DOHH2 (cell line): ENCODE data around the gene PI4K2A.
"Not testable (repeated sequence)": the region's sequence is repeated elsewhere in the genome, so short reads cannot be mapped to it uniquely, and the experiment has no call there.

Experiments used
- H3F3A ChIP-seq: fragments of 200-600 bp; sonication (generic), shearing (Covaris generic); 2 replicates; pipeline ENCODE4 v1.6.0; 2016; ENCODE audit warnings: antibody characterized with exemption, mild to moderate bottlenecking; ENCODE audit not compliant: control insufficient read depth, insufficient read depth
- H3K27ac ChIP-seq: fragments of 200-600 bp; sonication (generic); 2 replicates; pipeline ENCODE4 v1.5.1; 2014; ENCODE audit warnings: low read depth, mild to moderate bottlenecking, low read length, moderate library complexity
- H3K27me3 ChIP-seq: fragments of 200-600 bp; sonication (generic); 2 replicates; pipeline ENCODE4 v1.6.1; 2014; ENCODE audit warnings: mild to moderate bottlenecking, low read length, mixed read lengths; ENCODE audit not compliant: control insufficient read depth
- H3K36me3 ChIP-seq: fragments of 200-600 bp; sonication (generic); 2 replicates; pipeline ENCODE4 v1.6.1; 2014; ENCODE audit warnings: mild to moderate bottlenecking, low read length, moderate library complexity, mixed read lengths; ENCODE audit not compliant: control insufficient read depth
- H3K4me1 ChIP-seq: fragments of 200-600 bp; sonication (generic); 2 replicates; pipeline ENCODE4 v1.6.1; 2014; ENCODE audit warnings: mild to moderate bottlenecking, low read length, mixed read lengths; ENCODE audit not compliant: control insufficient read depth
- H3K4me2 ChIP-seq: fragments of 200-600 bp; sonication (generic); 2 replicates; pipeline ENCODE4 v1.6.0; 2014; ENCODE audit warnings: mild to moderate bottlenecking, low read length, moderate library complexity
- H3K4me3 ChIP-seq: fragments of 200-600 bp; sonication (generic); 2 replicates; pipeline ENCODE4 v1.5.1; 2014; ENCODE audit warnings: mild to moderate bottlenecking, low read length, mixed read lengths
- H3K79me2 ChIP-seq: fragments of 200-600 bp; sonication (generic); 2 replicates; pipeline ENCODE4 v1.6.1; 2014; ENCODE audit warnings: mild to moderate bottlenecking, low read length, mixed read lengths; ENCODE audit not compliant: control insufficient read depth
- H3K9me2 ChIP-seq: fragments of 200-600 bp; sonication (generic); replicated peaks from 2 replicates; pipeline ENCODE4 v1.6.1; 2014; ENCODE audit warnings: mild to moderate bottlenecking, low read length, mixed read lengths; ENCODE audit not compliant: control insufficient read depth
- H3K9me3 ChIP-seq: fragments of 200-600 bp; sonication (generic); 2 replicates; pipeline ENCODE4 v1.6.1; 2014; ENCODE audit warnings: antibody characterized with exemption, low read length, mixed read lengths; ENCODE audit not compliant: control insufficient read depth, insufficient read depth
- H4K20me1 ChIP-seq: fragments of 200-600 bp; sonication (generic); 2 replicates; pipeline ENCODE4 v1.6.0; 2014; ENCODE audit warnings: low read depth, mild to moderate bottlenecking, antibody characterized with exemption, low read length, moderate library complexity; ENCODE audit not compliant: control insufficient read depth, insufficient read depth
- CTCF ChIP-seq: fragments of 200-600 bp; sonication (generic); IDR thresholded peaks from one replicate; pipeline ENCODE4 v1.5.1; 2014; ENCODE audit warnings: antibody characterized with exemption, mild to moderate bottlenecking, low read depth, low read length; ENCODE audit not compliant: poor library complexity, severe bottlenecking
- EZH2phosphoT487 ChIP-seq: fragments of 200-600 bp; sonication (generic); IDR thresholded peaks from 2 replicates; pipeline ENCODE4 v1.6.1; 2017; ENCODE audit warnings: borderline replicate concordance, mild to moderate bottlenecking, antibody characterized with exemption, low read length, moderate library complexity, mixed read lengths

Gene PI4K2A

GRCh38 chr10:97682042-97682441, 41.6 kb downstream of the PI4K2A start:
- peaks cover 13% of the 10 kb centered on the region for H3K4me1 ChIP-seq
- H3K27me3 ChIP-seq: no peaks in the 10 kb centered on the region
- H3K27ac ChIP-seq: no peak overlapping the region
- H3K9me2 ChIP-seq: no peaks in the 10 kb centered on the region
- no peaks in the 10 kb centered on the region for H3K9me3 ChIP-seq
- H3F3A ChIP-seq: no peaks in the 10 kb centered on the region
- TF ChIP-seq CTCF (no peak), EZH2phosphoT487 (no peak)
- H3K79me2 ChIP-seq: no peaks in the 10 kb centered on the region
- H3K36me3 ChIP-seq: no peaks in the 10 kb centered on the region
- no peak overlapping the region for H3K4me3 ChIP-seq
- H3K4me2 ChIP-seq: no peak overlapping the region
- H4K20me1 ChIP-seq: no peaks in the 10 kb centered on the region

- Histone ChIP-seq H3K27me3 (no peaks in the 10 kb centered on the region), H3K4me2 (no peak overlapping the region), H3K36me3 (no peaks in the 10 kb centered on the region), H3F3A (peaks cover 2% of the 10 kb centered on the region; the same call in 1 of the 2 replicates), H3K9me3 (no peaks in the 10 kb centered on the region), H3K4me1 (peaks cover 16% of the 10 kb centered on the region), H3K79me2 (no peaks in the 10 kb centered on the region), H3K27ac (no peak overlapping the region), H3K9me2 (no peaks in the 10 kb centered on the region), H3K4me3 (no peak overlapping the region), H4K20me1 (no peaks in the 10 kb centered on the region)
- TF ChIP-seq EZH2phosphoT487 (no peak), CTCF (no peak)
These were observed 43.3 kb downstream of the PI4K2A start for GRCh38 chr10:97683556-97684367.

GRCh38 chr10:97684368-97684713, 43.9 kb downstream of the PI4K2A start:
- H3K36me3 ChIP-seq, H3K27me3 ChIP-seq, H3K79me2 ChIP-seq, H3K4me2 ChIP-seq, H3K27ac ChIP-seq, H3K4me3 ChIP-seq, H3K9me2 ChIP-seq, H3K9me3 ChIP-seq, H4K20me1 ChIP-seq, H3F3A ChIP-seq: not testable (repeated sequence)
- H3K4me1 ChIP-seq: peaks cover 16% of the 10 kb centered on the region

- H3K9me2 ChIP-seq: no peaks in the 10 kb centered on the region
- H3K36me3 ChIP-seq: no peaks in the 10 kb centered on the region
- H3K4me3 ChIP-seq: no peak overlapping the region
- peaks cover 2% of the 10 kb centered on the region; the same call in 1 of the 2 replicates for H3F3A ChIP-seq
- H3K27ac ChIP-seq: no peak overlapping the region
- no peak overlapping the region for H3K4me2 ChIP-seq
- TF ChIP-seq EZH2phosphoT487 (no peak), CTCF (no peak)
- H3K4me1 ChIP-seq: peaks cover 16% of the 10 kb centered on the region
- no peaks in the 10 kb centered on the region for H4K20me1 ChIP-seq
- no peaks in the 10 kb centered on the region for H3K27me3 ChIP-seq
- no peaks in the 10 kb centered on the region for H3K79me2 ChIP-seq
- no peaks in the 10 kb centered on the region for H3K9me3 ChIP-seq
These were observed 44.5 kb downstream of the PI4K2A start for GRCh38 chr10:97684866-97685394.
